NCI-H510A treated with DMSO at 0.1 percent for 48 hours (cell line): ENCODE data around the gene RGR.
"Not testable (repeated sequence)": the region's sequence is repeated elsewhere in the genome, so short reads cannot be mapped to it uniquely, and the experiment has no call there.

Source experiments
- DNase-seq: peaks from one replicate; lab custom pipeline; 2025; lab: John Stamatoyannopoulos, UW

RGR gene

DNA sequence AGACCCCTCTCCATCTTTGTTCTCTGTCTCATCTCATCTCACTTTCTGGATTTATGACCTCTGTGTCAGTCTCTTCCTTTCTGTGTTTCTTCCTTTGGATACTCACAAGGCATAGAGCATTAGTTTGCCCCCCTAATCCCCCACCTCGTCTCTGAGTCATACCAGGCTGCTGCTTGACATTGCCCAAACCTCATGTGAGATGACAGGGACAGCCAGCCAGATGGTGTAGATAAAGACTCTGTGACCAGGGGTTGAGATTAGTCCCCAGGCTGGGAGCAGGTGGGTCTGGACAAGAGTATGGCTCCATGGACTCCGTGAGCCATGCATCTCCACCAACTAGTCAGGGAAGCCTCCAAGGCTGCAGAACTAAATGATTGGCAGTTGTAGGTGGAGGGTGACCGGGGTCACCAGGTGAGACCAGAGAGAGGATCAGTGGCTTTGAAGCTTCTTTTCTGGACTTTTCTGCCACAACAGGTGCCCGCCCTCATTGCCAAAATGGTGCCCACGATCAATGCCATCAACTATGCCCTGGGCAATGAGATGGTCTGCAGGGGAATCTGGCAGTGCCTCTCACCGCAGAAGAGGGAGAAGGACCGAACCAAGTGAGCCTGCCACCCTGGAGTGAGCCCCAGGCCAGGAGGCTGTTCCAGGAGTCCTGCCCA lies 13.3 kb downstream of the RGR start:
- DNase-seq = no peak

- no peak for DNase-seq
Observed at GRCh38 chr10:84261236-84261915, 16.5 kb downstream of the RGR start.

- DNase-seq = no peak
Observed at GRCh38 chr10:84262190-84262956, 17.5 kb downstream of the RGR start.

DNA sequence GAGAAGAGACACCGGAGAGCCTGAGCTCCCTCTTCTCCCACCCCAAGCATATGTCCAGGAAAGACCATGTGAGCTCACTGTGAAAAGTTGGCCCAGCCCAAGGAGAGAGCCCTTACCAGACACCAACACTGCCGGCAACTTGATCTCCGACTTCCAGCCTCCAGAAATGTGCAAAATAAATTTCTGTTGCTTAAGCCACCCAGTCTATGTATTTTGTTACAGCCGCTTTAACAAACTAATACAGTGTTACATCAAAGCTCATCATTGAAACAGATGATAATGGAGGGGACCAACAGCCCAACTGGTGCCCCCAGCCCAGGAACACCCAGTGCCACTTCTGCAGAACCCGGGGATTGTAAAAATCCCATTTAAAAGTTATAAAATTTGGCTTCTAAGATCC lies 18.9 kb downstream of the RGR start:
- no peak for DNase-seq

DNA sequence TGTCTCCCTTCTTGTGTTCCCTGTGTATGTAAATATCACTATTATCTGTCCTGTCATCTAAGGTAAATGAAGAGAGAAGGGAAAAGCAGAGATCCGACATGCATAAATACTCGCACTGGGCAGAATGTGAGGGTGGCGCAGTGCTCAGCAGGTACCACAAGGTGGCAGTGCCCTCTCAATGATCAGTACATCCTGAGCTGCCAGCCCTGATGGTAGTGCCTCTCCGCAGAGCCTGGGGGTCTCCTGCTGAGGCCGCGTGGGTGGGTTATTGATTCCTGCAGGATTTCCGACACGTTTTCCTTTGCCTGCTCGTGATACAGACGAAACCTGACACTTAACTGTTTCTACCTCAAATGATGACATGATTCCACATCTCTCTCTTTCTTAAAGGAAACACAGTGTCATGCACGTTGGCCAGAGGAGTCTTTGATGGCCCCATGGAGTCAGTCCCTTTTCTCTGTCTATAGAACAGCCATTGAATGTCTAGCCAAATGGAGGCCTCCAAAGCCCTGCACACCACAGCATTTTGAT lies 19.8 kb downstream of the RGR start:
- peak; percentile 76 for DNase-seq

DNA sequence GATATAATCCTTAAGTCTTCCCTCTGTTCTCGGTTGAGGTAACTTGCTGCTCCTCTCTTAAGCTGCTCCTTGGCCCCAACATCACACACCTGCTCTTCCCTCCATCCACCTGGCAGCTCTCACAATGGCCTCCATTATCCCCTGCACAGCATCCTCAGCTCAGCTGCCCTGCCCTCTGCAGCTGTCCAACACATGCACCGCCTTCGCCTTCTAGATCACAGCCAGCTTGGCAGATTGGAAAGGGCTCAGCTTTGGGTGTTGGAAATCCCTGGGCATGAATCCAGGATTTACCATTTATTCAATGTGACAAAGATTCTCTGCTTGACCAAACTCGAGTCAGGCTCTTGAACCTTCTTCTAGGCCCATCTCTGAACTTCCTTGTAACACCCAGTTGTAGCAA lies 20.6 kb downstream of the RGR start:
- DNase-seq = peak; percentile 32

DNA sequence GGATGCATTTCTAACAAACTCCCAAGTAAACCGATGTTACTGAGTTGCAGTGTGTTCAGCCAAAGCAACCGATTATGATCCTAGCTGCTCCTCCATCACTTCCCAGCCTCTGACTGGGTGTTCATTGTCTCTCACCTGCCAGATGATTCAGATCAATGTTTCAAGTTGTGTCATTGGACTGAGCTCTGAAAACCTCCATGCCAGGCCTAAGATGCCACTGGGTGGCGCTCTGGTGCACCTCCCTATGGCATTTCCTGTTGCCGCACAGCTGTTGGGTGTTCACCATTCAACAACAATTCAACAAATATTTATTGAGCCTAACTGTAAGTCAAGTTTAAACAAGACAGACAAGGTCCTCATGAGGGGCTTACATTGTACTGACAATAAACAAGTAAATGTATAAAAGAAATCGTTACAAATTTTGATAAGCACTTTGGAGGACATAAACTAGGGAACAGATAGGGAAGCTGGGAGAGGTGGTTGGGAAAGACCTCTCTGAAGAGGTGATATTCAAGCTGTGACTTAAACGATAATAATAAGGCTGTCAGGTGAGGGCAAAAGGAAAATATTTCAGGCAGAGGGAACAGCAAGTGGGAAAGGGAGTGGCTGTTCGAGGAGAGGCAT lies 22.8 kb downstream of the RGR start:
- DNase-seq = peak; percentile 89

DNA sequence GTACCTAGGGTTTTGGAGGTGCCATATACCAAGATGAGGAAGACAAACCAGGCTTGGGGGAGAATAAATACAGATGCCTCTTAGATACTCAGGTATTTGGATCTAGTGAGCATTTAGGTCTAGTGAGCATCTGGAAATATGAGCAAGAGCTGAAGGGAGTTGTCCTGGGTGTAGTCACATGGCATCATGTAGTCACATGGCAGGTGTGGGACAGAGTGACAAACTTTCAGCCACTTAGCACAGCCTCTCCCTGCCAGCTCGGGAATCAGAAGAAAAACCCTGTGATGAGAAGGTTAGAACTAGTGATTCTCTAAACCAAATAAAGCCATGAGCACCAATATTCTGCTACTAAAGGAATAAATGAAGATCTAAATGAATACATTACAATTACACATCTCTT lies 24.3 kb downstream of the RGR start:
- peak; percentile 50 for DNase-seq

GRCh38 chr10:84269773-84270172 lies 24.9 kb downstream of the RGR start:
- no peak for DNase-seq

DNA sequence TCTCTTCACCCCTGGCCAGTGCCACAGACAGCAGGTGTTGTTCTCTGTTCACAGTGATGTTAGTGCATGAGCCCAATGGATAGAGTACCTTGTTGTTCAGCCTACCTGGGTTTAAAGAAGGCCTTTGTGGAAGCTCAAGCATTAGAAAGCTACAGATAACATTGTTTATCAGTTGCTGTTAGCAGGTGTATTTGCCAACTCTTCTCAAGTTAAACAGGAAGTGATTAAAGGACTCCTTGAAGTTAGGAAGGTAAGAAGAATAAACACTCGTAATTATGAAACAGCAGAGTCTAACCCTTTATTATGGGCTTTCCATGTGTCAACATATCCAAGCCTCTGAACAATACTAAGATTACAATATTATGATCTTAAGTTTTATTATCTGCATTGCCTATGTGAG lies 25.9 kb downstream of the RGR start:
- peak; percentile 97 for DNase-seq

- DNase-seq = not testable (repeated sequence)
Observed at GRCh38 chr10:84279876-84280475, 35.1 kb downstream of the RGR start.

DNA sequence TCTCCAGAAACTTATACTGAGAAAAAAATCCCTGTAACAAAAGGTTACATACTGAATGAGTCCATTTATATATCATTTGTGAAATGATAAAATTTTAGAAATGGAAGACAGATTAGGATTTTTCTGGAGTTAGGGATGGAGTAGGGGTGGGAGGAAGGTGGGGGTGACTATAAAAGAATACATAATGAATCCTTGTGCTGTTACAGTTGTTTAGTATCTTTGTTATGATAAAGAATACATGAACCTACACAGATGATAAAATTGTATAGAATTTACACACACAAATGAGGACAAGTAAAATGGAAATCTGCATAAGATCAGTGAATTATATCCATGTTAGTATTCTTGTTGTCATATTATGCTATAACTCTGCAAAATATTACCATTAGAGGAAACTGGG lies 41.8 kb downstream of the RGR start:
- DNase-seq = no peak

DNA sequence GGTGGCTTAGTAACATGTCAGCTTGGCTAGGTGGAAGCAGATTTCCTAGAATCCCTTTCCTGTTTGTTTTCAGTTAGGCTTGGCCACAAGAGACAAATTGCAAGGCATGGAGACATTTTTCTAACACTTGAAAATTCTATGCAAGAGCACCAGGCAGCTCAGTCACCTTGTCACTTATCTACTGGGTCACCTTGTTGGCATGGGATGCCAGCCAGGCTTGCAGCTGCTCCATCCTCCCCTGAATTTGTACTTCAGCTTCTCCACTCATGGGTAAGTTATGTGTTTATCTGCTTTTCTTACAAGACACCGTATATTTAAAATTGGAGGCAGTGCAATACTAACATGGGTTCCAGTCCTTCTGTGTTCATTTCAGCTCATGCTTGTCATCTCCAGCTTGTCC lies 43.3 kb downstream of the RGR start:
- DNase-seq = no peak

DNA sequence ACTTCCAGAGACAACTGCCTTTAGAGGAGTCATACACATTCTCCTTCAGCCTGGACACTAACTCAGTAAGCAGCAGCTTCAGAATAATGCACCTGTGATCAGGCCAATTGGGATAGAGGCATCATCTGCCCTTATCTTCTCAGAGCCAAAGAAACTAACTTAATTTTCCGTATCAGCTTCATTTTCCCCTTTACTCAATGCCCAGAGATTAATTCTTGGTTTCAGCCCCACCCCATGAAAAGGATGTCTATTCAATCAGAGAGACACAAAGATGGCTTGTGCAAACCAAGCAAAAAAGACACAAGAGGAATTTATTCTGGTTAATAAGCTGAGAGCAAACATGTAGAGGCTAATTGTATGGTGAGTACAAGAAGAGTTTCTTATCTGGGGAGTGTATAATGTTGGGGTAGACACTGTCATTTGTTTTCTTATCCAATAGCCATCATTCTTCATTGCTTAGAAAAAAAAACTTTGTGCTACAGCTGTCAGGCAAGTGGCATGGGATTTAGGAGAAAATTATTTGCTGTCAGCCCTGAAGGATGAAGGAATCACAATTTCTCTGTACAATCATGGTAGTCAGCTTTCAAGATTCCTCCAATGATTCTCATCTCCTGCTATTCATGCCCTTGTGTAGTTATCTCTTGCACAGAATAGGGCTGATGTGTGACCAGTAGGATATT lies 44.8 kb downstream of the RGR start:
- DNase-seq = no peak

- peak; percentile 76 for DNase-seq
Observed at GRCh38 chr10:84290235-84290634, 45.4 kb downstream of the RGR start.

DNA sequence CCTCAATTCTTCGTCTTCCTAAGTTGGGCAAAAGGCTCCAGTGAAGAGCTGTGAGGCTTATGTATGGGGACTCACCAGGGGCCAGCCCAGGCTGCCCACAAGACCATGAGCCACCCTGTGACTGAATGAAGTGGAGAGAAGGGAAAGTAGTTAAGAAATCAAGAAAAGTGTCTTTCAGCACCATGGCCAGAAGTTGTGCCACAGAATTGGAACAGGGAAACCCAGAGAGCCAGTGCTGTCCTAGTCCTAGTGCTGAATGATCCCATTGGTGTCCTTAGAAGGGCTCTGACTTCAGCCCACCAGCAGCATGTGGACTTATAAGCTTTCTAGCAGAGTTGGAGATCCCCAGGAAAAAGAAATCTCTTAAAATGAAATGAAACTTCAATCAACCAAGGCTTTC lies 46.5 kb downstream of the RGR start:
- DNase-seq = no peak

- DNase-seq = no peak
Observed at GRCh38 chr10:84292502-84292901, 47.6 kb downstream of the RGR start.

DNA sequence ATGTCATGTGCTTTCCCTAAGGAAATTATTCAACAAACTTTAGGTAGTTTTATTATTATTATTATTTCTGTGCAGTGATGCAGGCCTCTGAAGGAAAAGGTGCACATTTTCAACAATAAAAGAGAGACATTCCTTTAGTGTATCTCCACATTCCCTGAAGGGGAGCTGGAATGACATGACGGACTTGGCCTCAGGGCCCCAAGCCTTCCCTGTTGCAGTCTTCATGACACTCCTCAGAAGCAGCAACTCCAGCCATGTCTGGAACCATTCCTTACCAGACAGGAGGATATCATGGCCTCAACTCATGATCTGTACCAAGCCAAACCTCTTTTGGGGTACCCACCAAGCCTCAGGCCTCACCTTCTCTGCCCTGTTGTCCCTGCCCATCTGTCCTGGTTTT lies 48.3 kb downstream of the RGR start:
- no peak for DNase-seq

DNA sequence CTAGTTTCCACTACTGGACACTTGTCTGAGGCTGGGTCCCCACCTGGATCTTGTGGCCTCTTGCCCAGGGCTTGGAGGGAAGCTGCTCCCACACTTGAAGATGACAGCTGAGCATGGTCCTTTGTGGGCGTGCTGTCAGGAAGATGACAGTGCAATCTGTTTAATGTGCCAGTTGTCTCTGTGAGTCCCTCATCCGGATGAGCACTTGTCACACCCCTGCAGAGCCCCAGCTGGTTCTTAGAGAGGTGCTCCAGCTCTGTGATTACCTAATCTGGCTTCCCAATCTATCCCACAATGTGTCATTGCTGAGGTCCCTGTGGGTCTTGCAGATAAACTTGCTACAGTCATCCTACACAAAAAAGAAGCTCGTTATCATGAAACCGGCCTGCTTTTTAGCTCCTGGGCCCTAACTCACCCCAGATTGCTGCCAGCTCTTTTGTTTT lies 48.7 kb downstream of the RGR start:
- DNase-seq = peak; percentile 50

DNA sequence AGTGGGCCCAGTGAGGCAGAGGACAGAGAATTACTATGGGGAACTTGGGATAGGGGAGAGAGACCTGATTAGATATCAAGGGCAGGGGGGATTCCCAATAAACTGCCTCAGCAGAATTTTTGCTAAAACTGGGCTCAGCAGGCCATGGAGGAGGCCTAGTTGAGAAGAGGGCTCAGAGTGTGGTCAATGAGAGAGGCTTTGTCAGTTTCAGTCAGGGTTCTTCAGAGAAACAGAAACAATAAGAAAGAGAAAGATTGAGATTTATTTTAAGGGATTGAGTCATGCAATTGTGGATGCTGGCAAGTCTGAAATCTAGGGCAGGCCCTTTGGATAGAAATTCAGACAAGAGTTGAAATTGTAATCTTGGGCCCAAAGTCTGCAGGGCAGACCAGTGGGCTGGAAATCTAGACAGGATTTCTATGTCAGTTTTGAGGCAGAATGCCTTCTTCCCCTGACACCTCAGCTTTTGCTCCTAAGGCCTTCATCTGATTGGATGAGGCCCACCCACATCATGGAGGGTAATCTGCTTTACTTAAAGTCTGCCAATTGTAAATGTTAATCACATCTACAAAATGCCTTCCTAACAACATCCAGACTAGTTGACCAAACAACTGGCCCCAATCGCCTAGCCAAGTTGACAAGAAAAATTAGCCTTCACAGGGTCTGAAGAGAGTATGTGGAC lies 50.1 kb downstream of the RGR start:
- no peak for DNase-seq
